SK-N-SH (cell line): ENCODE measurements around the gene TLR7.

Experiments used
- EP300 ChIP-seq, 2 experiments: IDR thresholded peaks; 2 replicates each; pipeline versions ENCODE4 v1.4.0 to v1.6.1; 2012; ENCODE audit warnings: borderline replicate concordance in 1 of 2, low read depth in 1 of 2, low read length in 1 of 2
- EZH2phosphoT487 ChIP-seq: fragments of 200-600 bp; sonication (generic); IDR thresholded peaks from 2 replicates; pipeline ENCODE4 v1.6.1; 2017; ENCODE audit warnings: low read depth, mixed run types, mild to moderate bottlenecking, antibody characterized with exemption, moderate library complexity, borderline replicate concordance
- FOXJ3 ChIP-seq: sonication (generic); formaldehyde crosslinking; IDR thresholded peaks from 2 replicates; pipeline ENCODE4 v1.5.1; 2020; ENCODE audit warnings: mild to moderate bottlenecking, missing genetic modification reagents
- NRF1 ChIP-seq: IDR thresholded peaks from 2 replicates; pipeline ENCODE4 v1.6.1; 2012; ENCODE audit warnings: low read depth, mild to moderate bottlenecking, low read length
- POLR2AphosphoS5 ChIP-seq: IDR thresholded peaks from 2 replicates; pipeline ENCODE4 v1.6.1; 2012; ENCODE audit warnings: low read depth, low read length
- RAD21 ChIP-seq: IDR thresholded peaks from 2 replicates; pipeline ENCODE4 v1.6.1; 2012; ENCODE audit warnings: mild to moderate bottlenecking, low read length
- SMC3 ChIP-seq: IDR thresholded peaks from 2 replicates; pipeline ENCODE4 v1.6.1; 2012; ENCODE audit warnings: low read depth, low read length, improper control_type of control experiment
- TAF1 ChIP-seq: IDR thresholded peaks from 2 replicates; pipeline ENCODE4 v1.6.1; 2012; ENCODE audit warnings: low read depth, mild to moderate bottlenecking, low read length, moderate library complexity, borderline replicate concordance
- TEAD4 ChIP-seq: IDR thresholded peaks from 2 replicates; pipeline ENCODE4 v1.4.0; 2012; ENCODE audit warnings: mild to moderate bottlenecking, borderline replicate concordance; ENCODE audit not compliant: insufficient read depth
- YY1 ChIP-seq: IDR thresholded peaks from 2 replicates; pipeline ENCODE4 v1.4.0; 2012; ENCODE audit warnings: low read depth, mild to moderate bottlenecking
- TF ChIP-seq, protein P1 (sequence below): fragments of 200-600 bp; sonication (generic); IDR thresholded peaks from 2 replicates; pipeline ENCODE4 v1.6.1; 2017; ENCODE audit warnings: antibody characterized with exemption, mild to moderate bottlenecking, moderate library complexity
- TF ChIP-seq, protein P2 (sequence below): IDR thresholded peaks from 2 replicates; pipeline ENCODE4 v1.6.1; 2012; ENCODE audit warnings: mild to moderate bottlenecking, low read depth, low read length, moderate library complexity
- TF ChIP-seq, protein P3 (sequence below): IDR thresholded peaks from 2 replicates; pipeline ENCODE4; 2012
- TF ChIP-seq, protein P4 (sequence below): fragments of 150-350 bp; IDR thresholded peaks from 2 replicates; pipeline ENCODE4 v1.6.1; 2017; ENCODE audit warnings: antibody characterized with exemption, low read length, low read depth, borderline replicate concordance

DNA sequence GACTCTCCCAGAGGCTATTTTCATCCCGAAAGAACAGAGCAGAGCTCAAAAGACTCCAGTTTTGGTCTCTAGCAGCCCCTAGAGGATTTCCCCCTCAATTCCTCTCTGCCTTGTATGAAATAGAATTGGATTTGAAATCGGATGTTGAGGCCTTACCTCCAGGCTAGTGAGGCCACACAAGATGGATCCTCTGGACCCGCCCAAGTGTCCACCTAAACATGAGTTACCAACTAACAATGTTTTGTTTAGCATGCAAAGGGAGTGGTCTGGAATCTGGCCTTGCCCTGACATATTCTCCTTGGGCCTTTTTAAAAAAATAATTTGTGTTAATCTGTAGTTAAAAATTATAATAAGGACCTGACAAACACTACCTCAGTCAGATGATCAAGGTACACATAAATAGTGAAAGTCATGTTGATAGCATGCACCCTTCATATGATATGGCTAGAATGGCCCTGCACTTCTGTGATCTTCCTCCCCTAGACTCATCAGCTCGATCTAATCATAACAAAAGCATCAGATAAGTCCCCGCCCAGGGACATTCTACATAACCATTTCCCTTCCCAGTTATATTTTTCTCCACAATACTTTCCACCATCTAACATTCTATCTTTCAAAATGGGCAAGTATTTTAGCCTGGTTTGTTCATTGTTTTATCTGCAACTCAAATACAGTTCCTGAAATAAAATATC is 46.1 kb downstream of the TLR7 start:
- TF ChIP-seq, protein P1, sequence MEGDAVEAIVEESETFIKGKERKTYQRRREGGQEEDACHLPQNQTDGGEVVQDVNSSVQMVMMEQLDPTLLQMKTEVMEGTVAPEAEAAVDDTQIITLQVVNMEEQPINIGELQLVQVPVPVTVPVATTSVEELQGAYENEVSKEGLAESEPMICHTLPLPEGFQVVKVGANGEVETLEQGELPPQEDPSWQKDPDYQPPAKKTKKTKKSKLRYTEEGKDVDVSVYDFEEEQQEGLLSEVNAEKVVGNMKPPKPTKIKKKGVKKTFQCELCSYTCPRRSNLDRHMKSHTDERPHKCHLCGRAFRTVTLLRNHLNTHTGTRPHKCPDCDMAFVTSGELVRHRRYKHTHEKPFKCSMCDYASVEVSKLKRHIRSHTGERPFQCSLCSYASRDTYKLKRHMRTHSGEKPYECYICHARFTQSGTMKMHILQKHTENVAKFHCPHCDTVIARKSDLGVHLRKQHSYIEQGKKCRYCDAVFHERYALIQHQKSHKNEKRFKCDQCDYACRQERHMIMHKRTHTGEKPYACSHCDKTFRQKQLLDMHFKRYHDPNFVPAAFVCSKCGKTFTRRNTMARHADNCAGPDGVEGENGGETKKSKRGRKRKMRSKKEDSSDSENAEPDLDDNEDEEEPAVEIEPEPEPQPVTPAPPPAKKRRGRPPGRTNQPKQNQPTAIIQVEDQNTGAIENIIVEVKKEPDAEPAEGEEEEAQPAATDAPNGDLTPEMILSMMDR = no peak
- TF ChIP-seq YY1 (no peak), FOXJ3 (no peak), TAF1 (no peak), RAD21 (no peak), POLR2AphosphoS5 (no peak), SMC3 (no peak), EZH2phosphoT487 (no peak), NRF1 (no peak), EP300 (IDR thresholded peaks at IDR 0.05; ENCODE audit: borderline replicate concordance in 1 of 2, low read depth in 1 of 2, low read length in 1 of 2) (no peak), TEAD4 (no peak)
- TF ChIP-seq, protein P2, sequence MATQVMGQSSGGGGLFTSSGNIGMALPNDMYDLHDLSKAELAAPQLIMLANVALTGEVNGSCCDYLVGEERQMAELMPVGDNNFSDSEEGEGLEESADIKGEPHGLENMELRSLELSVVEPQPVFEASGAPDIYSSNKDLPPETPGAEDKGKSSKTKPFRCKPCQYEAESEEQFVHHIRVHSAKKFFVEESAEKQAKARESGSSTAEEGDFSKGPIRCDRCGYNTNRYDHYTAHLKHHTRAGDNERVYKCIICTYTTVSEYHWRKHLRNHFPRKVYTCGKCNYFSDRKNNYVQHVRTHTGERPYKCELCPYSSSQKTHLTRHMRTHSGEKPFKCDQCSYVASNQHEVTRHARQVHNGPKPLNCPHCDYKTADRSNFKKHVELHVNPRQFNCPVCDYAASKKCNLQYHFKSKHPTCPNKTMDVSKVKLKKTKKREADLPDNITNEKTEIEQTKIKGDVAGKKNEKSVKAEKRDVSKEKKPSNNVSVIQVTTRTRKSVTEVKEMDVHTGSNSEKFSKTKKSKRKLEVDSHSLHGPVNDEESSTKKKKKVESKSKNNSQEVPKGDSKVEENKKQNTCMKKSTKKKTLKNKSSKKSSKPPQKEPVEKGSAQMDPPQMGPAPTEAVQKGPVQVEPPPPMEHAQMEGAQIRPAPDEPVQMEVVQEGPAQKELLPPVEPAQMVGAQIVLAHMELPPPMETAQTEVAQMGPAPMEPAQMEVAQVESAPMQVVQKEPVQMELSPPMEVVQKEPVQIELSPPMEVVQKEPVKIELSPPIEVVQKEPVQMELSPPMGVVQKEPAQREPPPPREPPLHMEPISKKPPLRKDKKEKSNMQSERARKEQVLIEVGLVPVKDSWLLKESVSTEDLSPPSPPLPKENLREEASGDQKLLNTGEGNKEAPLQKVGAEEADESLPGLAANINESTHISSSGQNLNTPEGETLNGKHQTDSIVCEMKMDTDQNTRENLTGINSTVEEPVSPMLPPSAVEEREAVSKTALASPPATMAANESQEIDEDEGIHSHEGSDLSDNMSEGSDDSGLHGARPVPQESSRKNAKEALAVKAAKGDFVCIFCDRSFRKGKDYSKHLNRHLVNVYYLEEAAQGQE = no peak
- TF ChIP-seq, protein P3, sequence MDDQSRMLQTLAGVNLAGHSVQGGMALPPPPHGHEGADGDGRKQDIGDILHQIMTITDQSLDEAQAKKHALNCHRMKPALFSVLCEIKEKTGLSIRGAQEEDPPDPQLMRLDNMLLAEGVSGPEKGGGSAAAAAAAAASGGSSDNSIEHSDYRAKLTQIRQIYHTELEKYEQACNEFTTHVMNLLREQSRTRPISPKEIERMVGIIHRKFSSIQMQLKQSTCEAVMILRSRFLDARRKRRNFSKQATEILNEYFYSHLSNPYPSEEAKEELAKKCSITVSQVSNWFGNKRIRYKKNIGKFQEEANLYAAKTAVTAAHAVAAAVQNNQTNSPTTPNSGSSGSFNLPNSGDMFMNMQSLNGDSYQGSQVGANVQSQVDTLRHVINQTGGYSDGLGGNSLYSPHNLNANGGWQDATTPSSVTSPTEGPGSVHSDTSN = no peak
- TF ChIP-seq, protein P4, sequence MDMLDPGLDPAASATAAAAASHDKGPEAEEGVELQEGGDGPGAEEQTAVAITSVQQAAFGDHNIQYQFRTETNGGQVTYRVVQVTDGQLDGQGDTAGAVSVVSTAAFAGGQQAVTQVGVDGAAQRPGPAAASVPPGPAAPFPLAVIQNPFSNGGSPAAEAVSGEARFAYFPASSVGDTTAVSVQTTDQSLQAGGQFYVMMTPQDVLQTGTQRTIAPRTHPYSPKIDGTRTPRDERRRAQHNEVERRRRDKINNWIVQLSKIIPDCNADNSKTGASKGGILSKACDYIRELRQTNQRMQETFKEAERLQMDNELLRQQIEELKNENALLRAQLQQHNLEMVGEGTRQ = no peak
